IPS-18a (cell line): Measurements from ENCODE around the gene TLE4.

Source experiments
- H3K27ac ChIP-seq: one replicate; pipeline ENCODE4 v1.5.1; 2013; ENCODE audit warnings: low read length
- H3K27me3 ChIP-seq: one replicate; pipeline ENCODE4 v1.6.1; 2013; ENCODE audit warnings: mild to moderate bottlenecking, low read length; ENCODE audit not compliant: control insufficient read depth, insufficient read depth
- H3K36me3 ChIP-seq: one replicate; pipeline ENCODE4 v1.6.1; 2013; ENCODE audit warnings: low read depth, low read length; ENCODE audit not compliant: control insufficient read depth
- H3K4me1 ChIP-seq: one replicate; pipeline ENCODE4 v1.6.1; 2013; ENCODE audit warnings: low read depth, low read length; ENCODE audit not compliant: control insufficient read depth
- H3K4me3 ChIP-seq: one replicate; pipeline ENCODE4 v1.5.1; 2013; ENCODE audit warnings: low read length
- H3K9ac ChIP-seq: one replicate; pipeline ENCODE4 v1.6.1; 2013; ENCODE audit warnings: mild to moderate bottlenecking, low read length, moderate library complexity
- H3K9me3 ChIP-seq: one replicate; pipeline ENCODE4 v1.6.1; 2013; ENCODE audit warnings: low read depth, low read length; ENCODE audit not compliant: control insufficient read depth

TLE4 gene

GRCh38 chr9:79762070-79762469 lies 190.3 kb downstream of the TLE4 start:
- Histone ChIP-seq H3K4me1 (no peaks in the 10 kb centered on the region), H3K36me3 (no peaks in the 10 kb centered on the region), H3K27ac (no peak overlapping the region), H3K4me3 (no peak overlapping the region), H3K27me3 (no peaks in the 10 kb centered on the region), H3K9me3 (no peaks in the 10 kb centered on the region), H3K9ac (no peak overlapping the region)

DNA sequence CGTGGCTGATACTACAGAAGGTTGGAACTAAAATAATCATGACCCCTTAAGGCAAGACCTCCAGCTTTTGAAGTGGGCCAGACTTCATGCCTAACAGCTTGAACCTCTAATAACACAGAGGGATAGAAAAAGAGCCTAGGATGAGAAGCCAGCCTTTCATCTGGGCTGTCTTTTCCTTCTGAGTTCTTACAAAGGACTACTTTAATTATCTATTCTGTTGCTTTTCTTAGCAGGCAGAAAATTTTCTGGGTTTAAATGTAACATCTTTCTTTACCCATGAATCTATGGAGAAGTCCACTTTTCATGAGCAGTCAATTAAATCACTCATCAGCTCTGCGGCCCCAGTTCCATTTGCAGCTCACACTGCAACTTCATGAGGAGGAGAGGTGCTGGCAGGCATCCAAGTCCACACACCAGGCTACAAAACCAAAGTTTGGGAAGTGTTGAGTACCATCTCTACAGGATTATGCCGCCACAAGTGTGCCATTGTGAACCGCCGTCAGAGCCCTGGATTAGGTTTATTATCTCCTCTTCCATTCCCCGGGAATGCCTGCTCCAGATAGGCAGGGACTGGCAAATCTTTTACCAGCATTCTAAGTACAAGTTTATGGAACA lies 192.0 kb downstream of the TLE4 start:
- H3K4me3 ChIP-seq: no peak overlapping the region
- no peak overlapping the region for H3K27ac ChIP-seq
- no peaks in the 10 kb centered on the region for H3K9me3 ChIP-seq
- no peaks in the 10 kb centered on the region for H3K36me3 ChIP-seq
- no peaks in the 10 kb centered on the region for H3K27me3 ChIP-seq
- no peak overlapping the region for H3K9ac ChIP-seq
- no peaks in the 10 kb centered on the region for H3K4me1 ChIP-seq

GRCh38 chr9:79764374-79764773 lies 192.6 kb downstream of the TLE4 start:
- Histone ChIP-seq H3K4me3 (no peak overlapping the region), H3K9me3 (no peaks in the 10 kb centered on the region), H3K9ac (no peak overlapping the region), H3K4me1 (no peaks in the 10 kb centered on the region), H3K27me3 (no peaks in the 10 kb centered on the region), H3K27ac (no peak overlapping the region), H3K36me3 (no peaks in the 10 kb centered on the region)

DNA sequence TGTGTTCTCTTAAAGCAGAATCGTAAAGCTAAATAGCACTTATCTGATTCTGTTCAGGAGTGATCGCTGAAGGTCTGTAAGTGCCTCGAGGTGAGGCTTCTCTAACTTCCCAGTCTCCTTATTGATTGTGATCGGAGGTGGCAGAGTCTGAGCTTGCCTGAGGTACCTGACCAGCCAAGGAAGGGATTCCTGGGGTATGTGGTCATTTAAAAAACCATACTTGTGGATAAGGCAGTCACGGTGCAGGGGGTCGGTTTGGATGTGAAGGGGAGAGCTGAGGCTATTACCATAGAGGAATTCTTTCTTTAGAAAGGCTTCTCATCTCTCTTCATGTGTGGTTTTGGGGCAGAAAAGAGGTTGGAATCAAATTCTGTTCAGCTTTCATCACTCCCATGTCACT lies 193.7 kb downstream of the TLE4 start:
- no peaks in the 10 kb centered on the region for H3K4me1 ChIP-seq
- H3K27me3 ChIP-seq: no peaks in the 10 kb centered on the region
- H3K4me3 ChIP-seq: no peak overlapping the region
- H3K27ac ChIP-seq: no peak overlapping the region
- no peaks in the 10 kb centered on the region for H3K36me3 ChIP-seq
- H3K9me3 ChIP-seq: no peaks in the 10 kb centered on the region
- H3K9ac ChIP-seq: no peak overlapping the region

GRCh38 chr9:79766091-79766490 lies 194.3 kb downstream of the TLE4 start:
- Histone ChIP-seq H3K27me3 (no peaks in the 10 kb centered on the region), H3K27ac (no peak overlapping the region), H3K9ac (no peak overlapping the region), H3K36me3 (no peaks in the 10 kb centered on the region), H3K4me3 (no peak overlapping the region), H3K9me3 (no peaks in the 10 kb centered on the region), H3K4me1 (no peaks in the 10 kb centered on the region)

DNA sequence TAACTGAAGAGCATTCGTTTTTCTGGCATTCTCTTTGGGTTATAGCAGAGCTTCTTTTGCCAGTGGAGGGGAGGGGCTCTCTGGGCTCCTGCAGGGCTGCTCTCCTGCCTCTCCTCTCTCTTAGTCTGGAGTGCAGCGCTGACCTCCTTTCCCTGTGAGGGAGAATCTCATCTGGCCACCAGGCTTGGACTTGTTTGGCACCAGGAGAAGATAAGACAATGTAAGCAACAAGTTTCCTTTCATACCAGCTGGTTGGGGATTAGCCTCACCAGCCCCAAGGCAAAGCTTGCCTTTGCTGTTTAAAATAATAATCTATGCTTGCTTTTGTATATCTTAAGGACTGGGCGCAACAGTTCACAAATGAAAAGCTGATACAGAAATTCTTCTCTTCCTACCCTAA lies 196.4 kb downstream of the TLE4 start:
- no peaks in the 10 kb centered on the region for H3K36me3 ChIP-seq
- H3K9ac ChIP-seq: no peak overlapping the region
- H3K4me1 ChIP-seq: no peaks in the 10 kb centered on the region
- no peak overlapping the region for H3K4me3 ChIP-seq
- H3K27ac ChIP-seq: no peak overlapping the region
- H3K9me3 ChIP-seq: no peaks in the 10 kb centered on the region
- H3K27me3 ChIP-seq: no peaks in the 10 kb centered on the region

GRCh38 chr9:79769476-79770275 lies 197.9 kb downstream of the TLE4 start:
- no peak overlapping the region for H3K4me3 ChIP-seq
- no peaks in the 10 kb centered on the region for H3K4me1 ChIP-seq
- no peaks in the 10 kb centered on the region for H3K27me3 ChIP-seq
- no peaks in the 10 kb centered on the region for H3K9me3 ChIP-seq
- H3K27ac ChIP-seq: no peak overlapping the region
- no peaks in the 10 kb centered on the region for H3K36me3 ChIP-seq
- no peak overlapping the region for H3K9ac ChIP-seq

GRCh38 chr9:79774356-79774755 lies 202.6 kb downstream of the TLE4 start:
- Histone ChIP-seq H3K4me3 (no peak overlapping the region), H3K36me3 (no peaks in the 10 kb centered on the region), H3K4me1 (peaks cover 3% of the 10 kb centered on the region), H3K9ac (no peak overlapping the region), H3K27me3 (no peaks in the 10 kb centered on the region), H3K27ac (no peak overlapping the region), H3K9me3 (no peaks in the 10 kb centered on the region)
